ENCODE results near the gene NOL4L.

DNA sequence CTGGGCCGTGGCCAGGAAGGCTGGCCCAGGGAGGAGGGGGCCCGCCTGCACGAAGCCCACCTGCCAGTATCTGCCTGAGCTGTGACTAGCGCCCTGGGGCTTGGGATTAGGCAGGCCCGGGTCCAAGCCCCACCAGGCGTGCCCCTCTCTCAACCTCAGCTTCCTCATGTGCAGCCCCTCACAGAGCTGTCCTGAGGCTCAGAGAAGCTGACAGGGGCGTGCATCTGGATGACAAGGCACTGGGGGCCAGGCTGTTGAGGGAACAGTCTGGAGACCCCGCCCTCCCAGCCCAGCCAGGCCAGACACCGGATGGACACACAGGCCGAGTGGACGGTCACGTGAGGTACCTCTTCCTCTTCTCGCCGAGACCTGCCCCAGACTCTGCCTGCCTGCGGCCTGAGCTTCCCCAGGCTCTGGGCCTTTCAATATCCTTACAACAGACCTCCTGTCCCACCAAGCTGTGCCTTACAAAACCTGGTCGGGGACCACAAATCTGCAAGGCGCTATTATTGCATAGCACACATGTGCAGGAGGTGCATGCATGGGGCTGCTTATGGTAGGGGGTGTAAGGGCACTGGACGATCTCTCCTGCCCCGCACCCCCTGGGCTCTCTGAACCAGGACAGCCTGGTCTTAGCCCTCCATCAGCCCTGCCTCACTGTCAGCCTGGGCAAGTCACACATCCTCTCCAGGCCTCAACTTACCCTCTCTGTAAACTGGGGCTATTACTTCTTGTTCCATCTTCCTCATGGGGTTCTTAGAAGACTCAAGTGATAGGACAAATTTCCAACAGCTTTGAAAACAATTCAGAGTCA lies 20.0 kb downstream of the NOL4L start:
- TF ChIP-seq, protein P1, sequence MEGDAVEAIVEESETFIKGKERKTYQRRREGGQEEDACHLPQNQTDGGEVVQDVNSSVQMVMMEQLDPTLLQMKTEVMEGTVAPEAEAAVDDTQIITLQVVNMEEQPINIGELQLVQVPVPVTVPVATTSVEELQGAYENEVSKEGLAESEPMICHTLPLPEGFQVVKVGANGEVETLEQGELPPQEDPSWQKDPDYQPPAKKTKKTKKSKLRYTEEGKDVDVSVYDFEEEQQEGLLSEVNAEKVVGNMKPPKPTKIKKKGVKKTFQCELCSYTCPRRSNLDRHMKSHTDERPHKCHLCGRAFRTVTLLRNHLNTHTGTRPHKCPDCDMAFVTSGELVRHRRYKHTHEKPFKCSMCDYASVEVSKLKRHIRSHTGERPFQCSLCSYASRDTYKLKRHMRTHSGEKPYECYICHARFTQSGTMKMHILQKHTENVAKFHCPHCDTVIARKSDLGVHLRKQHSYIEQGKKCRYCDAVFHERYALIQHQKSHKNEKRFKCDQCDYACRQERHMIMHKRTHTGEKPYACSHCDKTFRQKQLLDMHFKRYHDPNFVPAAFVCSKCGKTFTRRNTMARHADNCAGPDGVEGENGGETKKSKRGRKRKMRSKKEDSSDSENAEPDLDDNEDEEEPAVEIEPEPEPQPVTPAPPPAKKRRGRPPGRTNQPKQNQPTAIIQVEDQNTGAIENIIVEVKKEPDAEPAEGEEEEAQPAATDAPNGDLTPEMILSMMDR (IDR thresholded peaks at IDR 0.05; ENCODE audit: low read length), result no peak
- no peak for TF ChIP-seq EZH2 (IDR thresholded peaks at IDR 0.05; ENCODE audit: borderline replicate concordance, low read length)
